ENCODE results near the gene C3orf62. TPM values are rescaled to one million over a fixed set of nuclear protein-coding genes. Genes with fewer than 3 reads are reported as not detected.
"Not testable (repeated sequence)": the region's sequence is repeated elsewhere in the genome, so short reads cannot be mapped to it uniquely, and the experiment has no call there.

C3orf62 gene
- total and polyA plus RNA-seq, 2 donors = 3.0 to 6.0 TPM

DNA sequence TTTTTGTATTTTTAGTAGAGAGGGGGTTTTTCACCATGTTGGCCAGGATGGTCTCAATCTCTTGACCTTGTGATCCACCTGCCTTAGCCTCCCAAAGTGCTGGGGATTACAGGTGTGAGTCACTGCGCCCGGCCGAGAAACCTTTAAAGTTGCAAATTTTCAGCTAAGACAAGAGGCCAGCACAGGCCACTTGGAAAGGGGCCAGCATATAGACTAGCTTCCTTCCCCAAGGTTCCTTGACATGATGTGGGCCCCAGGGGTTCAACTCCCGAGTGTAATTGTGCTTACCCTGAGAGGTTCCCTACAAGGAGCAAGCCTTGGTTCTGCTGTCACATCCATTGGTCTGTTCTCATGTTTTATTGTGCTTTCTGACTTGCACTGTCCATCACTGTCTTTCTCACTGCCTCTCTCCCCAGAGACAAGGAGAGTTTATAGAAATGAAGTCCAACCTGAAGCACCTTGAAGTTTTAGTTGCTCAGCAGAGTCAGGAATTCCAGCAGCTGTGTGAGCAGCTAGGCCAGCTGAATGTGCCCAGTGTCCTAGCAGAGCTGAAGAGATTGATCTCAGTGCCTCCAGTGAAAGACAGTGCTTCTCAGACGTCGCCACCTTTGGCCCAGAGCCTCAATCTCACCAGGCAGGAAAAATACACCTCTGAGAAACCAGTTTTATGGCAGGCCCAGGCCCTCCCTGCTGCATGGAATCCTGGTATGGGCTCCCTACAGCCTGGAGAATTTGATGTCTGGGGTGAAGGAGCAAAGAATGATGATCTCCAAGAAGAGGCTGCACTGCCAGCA lies 21.1 kb downstream of the C3orf62 start:
- Histone ChIP-seq H3K27ac (ENCODE audit: low read depth) (no peak overlapping the region), H3K4me3 (ENCODE audit: low read depth, low read length) (no peak overlapping the region), H3K4me1 (ENCODE audit: insufficient read depth) (no peaks in the 10 kb centered on the region), H3K36me3 (ENCODE audit: insufficient read depth) (no peaks in the 10 kb centered on the region)
- DNase-seq (ENCODE audit: extremely low spot score) = no peak
- 76% methylated on average over 6 of the region's 6 CpGs for WGBS

- WGBS = 53% methylated on average over 1 of the region's 1 CpG
Observed at GRCh38 chr3:49255112-49255511, 21.9 kb downstream of the C3orf62 start.

GRCh38 chr3:49253512-49253911 lies 23.5 kb downstream of the C3orf62 start:
- H3K36me3 ChIP-seq (ENCODE audit: insufficient read depth) = no peaks in the 10 kb centered on the region
- no peak overlapping the region for H3K27ac ChIP-seq (ENCODE audit: low read depth)
- no peak for DNase-seq (ENCODE audit: extremely low spot score)
- no peak overlapping the region for H3K4me3 ChIP-seq (ENCODE audit: low read depth, low read length)
- no peaks in the 10 kb centered on the region for H3K4me1 ChIP-seq (ENCODE audit: insufficient read depth)
- 92% methylated on average over 3 of the region's 3 CpGs for WGBS

More at GRCh38 chr3:49255112-49255511, 21.9 kb downstream of the C3orf62 start:
- Histone ChIP-seq H3K4me1 (ENCODE audit: insufficient read depth) (no peaks in the 10 kb centered on the region), H3K4me3 (ENCODE audit: low read depth, low read length) (no peak overlapping the region), H3K36me3 (ENCODE audit: insufficient read depth) (no peaks in the 10 kb centered on the region), H3K27ac (ENCODE audit: low read depth) (no peak overlapping the region)
- DNase-seq (ENCODE audit: extremely low spot score) = no peak

- no peaks in the 10 kb centered on the region for H3K4me1 ChIP-seq (ENCODE audit: insufficient read depth)
- H3K27ac ChIP-seq (ENCODE audit: low read depth) = no peak overlapping the region
- no peaks in the 10 kb centered on the region for H3K36me3 ChIP-seq (ENCODE audit: insufficient read depth)
- no peak for DNase-seq (ENCODE audit: extremely low spot score)
- no peak overlapping the region for H3K4me3 ChIP-seq (ENCODE audit: low read depth, low read length)
Observed at GRCh38 chr3:49248840-49249227, 28.2 kb downstream of the C3orf62 start.

DNA sequence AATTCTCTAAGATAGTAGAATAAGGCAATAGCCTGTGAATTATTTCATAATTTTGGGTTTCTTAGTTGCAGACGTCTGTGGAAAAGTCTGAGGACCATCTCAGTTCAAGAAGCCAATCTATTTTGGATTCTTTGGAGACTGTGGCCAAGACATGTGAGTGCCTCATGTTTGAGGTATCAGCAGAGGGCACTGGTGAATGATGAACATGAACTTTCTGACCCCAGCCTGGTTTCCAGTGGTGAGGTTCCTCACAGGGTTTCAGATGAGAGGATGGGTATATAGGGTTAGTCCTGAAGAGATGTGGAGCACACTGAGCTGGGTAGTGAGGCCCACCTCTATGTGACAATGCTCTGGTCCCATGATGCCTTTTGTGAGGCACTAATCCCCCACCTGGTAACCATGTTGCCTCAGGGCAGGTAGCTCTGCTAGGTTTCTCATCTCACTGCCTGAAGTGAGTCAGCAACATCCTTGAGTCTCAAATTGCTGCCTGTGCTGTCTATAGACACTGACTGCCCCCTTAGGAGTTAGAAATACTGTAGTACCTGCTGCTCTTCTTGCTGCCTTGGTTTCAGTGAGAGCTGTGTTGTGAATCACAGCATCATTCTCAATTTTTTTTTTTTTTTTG lies 32.3 kb downstream of the C3orf62 start:
- 60% methylated on average over 1 of the region's 1 CpG for WGBS
- Histone ChIP-seq H3K27ac (ENCODE audit: low read depth) (no peak overlapping the region), H3K36me3 (ENCODE audit: insufficient read depth) (no peaks in the 10 kb centered on the region), H3K4me3 (ENCODE audit: low read depth, low read length) (no peak overlapping the region), H3K4me1 (ENCODE audit: insufficient read depth) (no peaks in the 10 kb centered on the region)
- no peak for DNase-seq (ENCODE audit: extremely low spot score)

GRCh38 chr3:49240091-49240490 lies 36.9 kb downstream of the C3orf62 start:
- DNase-seq (ENCODE audit: extremely low spot score); H3K4me3 ChIP-seq (ENCODE audit: low read depth, low read length); H3K27ac ChIP-seq (ENCODE audit: low read depth); H3K4me1 ChIP-seq (ENCODE audit: insufficient read depth); H3K36me3 ChIP-seq (ENCODE audit: insufficient read depth): not testable (repeated sequence)
- 95% methylated on average over 11 of the region's 11 CpGs for WGBS

GRCh38 chr3:49238274-49239127 lies 38.5 kb downstream of the C3orf62 start:
- DNase-seq (ENCODE audit: extremely low spot score) = no peak
- 47% methylated on average over 9 of the region's 9 CpGs for WGBS
- Histone ChIP-seq H3K36me3 (ENCODE audit: insufficient read depth) (no peaks in the 10 kb centered on the region), H3K4me3 (ENCODE audit: low read depth, low read length) (no peak overlapping the region), H3K4me1 (ENCODE audit: insufficient read depth) (no peaks in the 10 kb centered on the region), H3K27ac (ENCODE audit: low read depth) (no peak overlapping the region)

- Histone ChIP-seq H3K27ac (ENCODE audit: low read depth) (no peak overlapping the region), H3K4me1 (ENCODE audit: insufficient read depth) (no peaks in the 10 kb centered on the region), H3K4me3 (ENCODE audit: low read depth, low read length) (no peak overlapping the region), H3K36me3 (ENCODE audit: insufficient read depth) (no peaks in the 10 kb centered on the region)
- WGBS = 92% methylated on average over 3 of the region's 3 CpGs
- DNase-seq (ENCODE audit: extremely low spot score) = no peak
Observed at GRCh38 chr3:49237344-49237743, 39.7 kb downstream of the C3orf62 start.

GRCh38 chr3:49236226-49236625 lies 40.8 kb downstream of the C3orf62 start:
- Histone ChIP-seq H3K4me3 (ENCODE audit: low read depth, low read length) (no peak overlapping the region), H3K36me3 (ENCODE audit: insufficient read depth) (no peaks in the 10 kb centered on the region), H3K4me1 (ENCODE audit: insufficient read depth) (no peaks in the 10 kb centered on the region), H3K27ac (ENCODE audit: low read depth) (no peak overlapping the region)
- DNase-seq (ENCODE audit: extremely low spot score) = no peak

- not testable (repeated sequence) for H3K36me3 ChIP-seq (ENCODE audit: insufficient read depth); DNase-seq (ENCODE audit: extremely low spot score); H3K4me3 ChIP-seq (ENCODE audit: low read depth, low read length); H3K4me1 ChIP-seq (ENCODE audit: insufficient read depth); H3K27ac ChIP-seq (ENCODE audit: low read depth)
- WGBS = 91% methylated on average over 5 of the region's 5 CpGs
Observed at GRCh38 chr3:49228817-49229216, 48.2 kb downstream of the C3orf62 start.

DNA sequence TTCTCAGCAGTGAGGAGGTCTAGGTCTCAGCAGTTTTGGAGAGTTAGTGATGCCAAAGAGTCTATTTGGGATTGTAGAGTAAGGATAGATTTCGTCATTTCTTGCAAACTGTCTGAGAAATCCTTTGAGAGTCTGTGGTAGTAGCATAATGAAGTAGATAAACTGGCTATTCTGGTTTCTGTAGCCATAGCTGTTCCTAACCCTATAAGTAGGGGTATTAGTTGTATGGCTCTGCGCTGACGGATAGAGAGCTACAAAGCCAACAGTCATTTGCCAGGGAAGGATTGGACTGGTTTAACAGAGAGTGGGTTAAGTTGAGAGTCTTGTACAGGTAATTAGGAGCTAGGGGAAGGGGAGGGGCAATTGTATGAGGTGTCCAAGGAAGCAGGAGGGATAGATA lies 55.0 kb downstream of the C3orf62 start:
- Histone ChIP-seq H3K4me1 (ENCODE audit: insufficient read depth) (no peaks in the 10 kb centered on the region), H3K4me3 (ENCODE audit: low read depth, low read length) (no peak overlapping the region), H3K27ac (ENCODE audit: low read depth) (no peak overlapping the region), H3K36me3 (ENCODE audit: insufficient read depth) (no peaks in the 10 kb centered on the region)
- 86% methylated on average over 3 of the region's 3 CpGs for WGBS
- DNase-seq (ENCODE audit: extremely low spot score) = no peak

DNA sequence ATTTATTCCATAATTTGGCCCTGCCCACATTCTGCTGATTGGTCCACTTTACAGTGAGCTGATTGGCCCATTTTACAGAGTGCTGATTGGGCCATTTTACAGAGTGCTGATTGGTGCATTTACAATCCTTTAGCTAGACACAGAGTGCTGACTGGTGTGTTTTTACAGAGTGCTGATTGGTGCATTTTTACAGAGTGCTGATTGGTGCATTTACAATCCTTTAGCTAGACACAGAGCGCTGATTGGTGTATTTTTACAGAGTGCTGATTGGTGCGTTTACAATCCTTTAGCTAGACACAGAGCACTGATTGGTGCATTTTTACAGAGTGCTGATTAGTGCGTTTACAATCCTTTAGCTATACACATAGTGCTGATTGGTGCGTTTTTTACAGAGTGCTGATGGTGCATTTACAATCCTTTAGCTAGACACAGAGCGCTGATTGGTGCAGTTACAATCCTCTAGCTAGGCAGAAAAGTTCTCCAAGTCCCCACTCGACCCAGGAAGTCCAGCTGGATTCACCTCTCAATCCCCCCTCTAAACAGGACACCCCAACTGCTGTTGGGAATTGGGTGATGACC lies 56.0 kb downstream of the C3orf62 start:
- H3K36me3 ChIP-seq (ENCODE audit: insufficient read depth); H3K4me3 ChIP-seq (ENCODE audit: low read depth, low read length); H3K27ac ChIP-seq (ENCODE audit: low read depth); DNase-seq (ENCODE audit: extremely low spot score); H3K4me1 ChIP-seq (ENCODE audit: insufficient read depth): not testable (repeated sequence)
- 89% methylated on average over 6 of the region's 6 CpGs for WGBS

DNA sequence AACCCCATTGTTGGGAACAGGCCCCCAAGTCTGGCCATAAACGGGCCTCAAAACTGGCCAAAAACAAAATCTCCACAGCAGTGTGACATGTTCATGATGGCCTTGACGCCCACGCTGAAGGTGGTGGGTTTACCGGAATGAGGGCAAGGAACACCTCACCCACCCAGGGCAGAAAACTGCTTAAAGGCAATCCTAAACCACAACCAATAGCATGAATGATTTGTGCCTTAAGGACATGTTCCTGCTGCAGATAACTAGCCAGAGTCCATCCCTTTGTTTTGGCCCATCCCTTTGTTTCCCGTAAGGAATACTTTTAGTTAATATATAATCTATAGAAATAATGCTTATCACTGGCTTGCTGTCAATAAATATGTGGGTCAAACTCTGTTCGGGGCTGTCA lies 57.9 kb downstream of the C3orf62 start:
- 90% methylated on average over 6 of the region's 6 CpGs for WGBS
- no peaks in the 10 kb centered on the region for H3K4me1 ChIP-seq (ENCODE audit: insufficient read depth)
- no peak overlapping the region for H3K27ac ChIP-seq (ENCODE audit: low read depth)
- H3K36me3 ChIP-seq (ENCODE audit: insufficient read depth) = no peaks in the 10 kb centered on the region
- DNase-seq (ENCODE audit: extremely low spot score) = no peak
- no peak overlapping the region for H3K4me3 ChIP-seq (ENCODE audit: low read depth, low read length)

Data from urinary bladder (tissue), 4 donors.